SK-N-SH treated with all-trans-retinoic acid at 6 μM for 48 hours (cell line): ENCODE results near the gene CNTFR.

Source experiments
- ARNTL ChIP-seq: fragments of 450-650 bp; formaldehyde crosslinking; IDR thresholded peaks from 2 replicates; pipeline ENCODE4 v1.5.0; 2020; ENCODE audit warnings: low read depth, mild to moderate bottlenecking, moderate library complexity, borderline replicate concordance
- ISL1 ChIP-seq: fragments of 250-450 bp; sonication (Bioruptor Pico); IDR thresholded peaks from 2 replicates; pipeline ENCODE4 v2.1.2; 2022; ENCODE audit warnings: mild to moderate bottlenecking, moderate library complexity
- OSR1 ChIP-seq: fragments of 250-450 bp; sonication (Bioruptor Pico); IDR thresholded peaks from 2 replicates; pipeline ENCODE4 v1.8.0; 2022; ENCODE audit warnings: moderate library complexity, mild to moderate bottlenecking, inconsistent platforms
- RARB ChIP-seq: fragments of 250-450 bp; sonication (Bioruptor Pico); IDR thresholded peaks from 2 replicates; pipeline ENCODE4 v1.8.0; 2021; ENCODE audit warnings: mild to moderate bottlenecking, moderate library complexity
- ZC3H10 ChIP-seq: fragments of 250-450 bp; sonication (Bioruptor Pico); IDR thresholded peaks from 2 replicates; pipeline ENCODE4 v1.5.1; 2021; ENCODE audit warnings: mild to moderate bottlenecking, moderate library complexity
- ZFP3 ChIP-seq: fragments of 250-450 bp; sonication (Bioruptor Pico); IDR thresholded peaks from 2 replicates; pipeline ENCODE4 v1.5.0; 2020; ENCODE audit warnings: mild to moderate bottlenecking, moderate library complexity
- ZNF565 ChIP-seq: fragments of 450-650 bp; formaldehyde crosslinking; conservative IDR thresholded peaks from 2 replicates; pipeline ENCODE4 v1.5.0; 2020; ENCODE audit warnings: low read depth, mild to moderate bottlenecking, moderate library complexity
- TF ChIP-seq, protein P1 (sequence below): fragments of 250-450 bp; sonication (Bioruptor Pico); IDR thresholded peaks from 2 replicates; pipeline ENCODE4 v1.8.0; 2020; ENCODE audit warnings: mild to moderate bottlenecking, moderate library complexity, borderline replicate concordance
- TF ChIP-seq, protein P2 (sequence below): fragments of 250-450 bp; sonication (Bioruptor Pico); IDR thresholded peaks from 2 replicates; pipeline ENCODE4 v1.5.1; 2021; ENCODE audit warnings: mild to moderate bottlenecking, moderate library complexity
- TF ChIP-seq, protein P3 (sequence below): fragments of 250-450 bp; sonication (Bioruptor Pico); IDR thresholded peaks from 2 replicates; pipeline ENCODE4 v1.5.1; 2020; ENCODE audit warnings: low read depth, mild to moderate bottlenecking, moderate library complexity

DNA sequence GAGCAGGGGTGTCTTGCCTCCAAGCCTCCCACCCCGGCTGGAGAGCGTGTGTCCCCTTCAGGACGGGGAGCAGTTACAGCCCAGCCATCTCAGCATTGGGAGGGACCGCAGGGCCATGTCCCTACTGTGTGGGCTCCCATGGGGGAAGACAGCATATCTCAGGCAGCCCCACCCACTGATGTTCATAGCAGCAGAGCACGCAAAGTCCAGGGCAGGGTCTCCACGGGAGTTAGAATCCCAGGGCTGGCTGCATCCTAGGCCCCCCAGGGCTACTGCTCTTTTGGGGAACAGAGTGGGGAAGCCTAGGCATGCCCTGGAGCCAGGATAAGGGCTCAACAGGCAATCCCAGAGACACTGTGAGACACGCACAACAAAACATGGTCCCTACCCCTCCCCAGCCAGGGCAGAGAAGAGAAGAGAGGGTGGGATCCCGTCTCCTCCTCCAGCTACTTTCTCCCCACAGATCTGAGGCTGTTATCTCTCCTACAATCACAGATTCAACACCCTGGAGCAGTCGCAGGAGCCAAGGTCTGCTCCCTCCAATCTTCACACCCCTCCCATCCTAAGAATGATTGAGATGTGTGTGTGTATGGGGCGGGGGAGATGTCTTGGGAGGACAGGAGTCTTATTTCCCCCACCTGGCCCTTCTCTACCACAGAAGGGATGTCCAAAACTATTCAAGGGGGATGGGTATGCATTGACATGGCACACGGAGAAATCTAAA, 3.4 kb downstream of the CNTFR start:
- TF ChIP-seq, protein P1, sequence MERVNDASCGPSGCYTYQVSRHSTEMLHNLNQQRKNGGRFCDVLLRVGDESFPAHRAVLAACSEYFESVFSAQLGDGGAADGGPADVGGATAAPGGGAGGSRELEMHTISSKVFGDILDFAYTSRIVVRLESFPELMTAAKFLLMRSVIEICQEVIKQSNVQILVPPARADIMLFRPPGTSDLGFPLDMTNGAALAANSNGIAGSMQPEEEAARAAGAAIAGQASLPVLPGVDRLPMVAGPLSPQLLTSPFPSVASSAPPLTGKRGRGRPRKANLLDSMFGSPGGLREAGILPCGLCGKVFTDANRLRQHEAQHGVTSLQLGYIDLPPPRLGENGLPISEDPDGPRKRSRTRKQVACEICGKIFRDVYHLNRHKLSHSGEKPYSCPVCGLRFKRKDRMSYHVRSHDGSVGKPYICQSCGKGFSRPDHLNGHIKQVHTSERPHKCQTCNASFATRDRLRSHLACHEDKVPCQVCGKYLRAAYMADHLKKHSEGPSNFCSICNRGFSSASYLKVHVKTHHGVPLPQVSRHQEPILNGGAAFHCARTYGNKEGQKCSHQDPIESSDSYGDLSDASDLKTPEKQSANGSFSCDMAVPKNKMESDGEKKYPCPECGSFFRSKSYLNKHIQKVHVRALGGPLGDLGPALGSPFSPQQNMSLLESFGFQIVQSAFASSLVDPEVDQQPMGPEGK, result no peak
- no peak for TF ChIP-seq ZNF565 (CRISPR knock-in tag)
- no peak for TF ChIP-seq ISL1 (CRISPR knock-in tag)
- no peak for TF ChIP-seq ZC3H10 (CRISPR knock-in tag)
- TF ChIP-seq OSR1 (CRISPR knock-in tag), result no peak
- TF ChIP-seq, protein P2, sequence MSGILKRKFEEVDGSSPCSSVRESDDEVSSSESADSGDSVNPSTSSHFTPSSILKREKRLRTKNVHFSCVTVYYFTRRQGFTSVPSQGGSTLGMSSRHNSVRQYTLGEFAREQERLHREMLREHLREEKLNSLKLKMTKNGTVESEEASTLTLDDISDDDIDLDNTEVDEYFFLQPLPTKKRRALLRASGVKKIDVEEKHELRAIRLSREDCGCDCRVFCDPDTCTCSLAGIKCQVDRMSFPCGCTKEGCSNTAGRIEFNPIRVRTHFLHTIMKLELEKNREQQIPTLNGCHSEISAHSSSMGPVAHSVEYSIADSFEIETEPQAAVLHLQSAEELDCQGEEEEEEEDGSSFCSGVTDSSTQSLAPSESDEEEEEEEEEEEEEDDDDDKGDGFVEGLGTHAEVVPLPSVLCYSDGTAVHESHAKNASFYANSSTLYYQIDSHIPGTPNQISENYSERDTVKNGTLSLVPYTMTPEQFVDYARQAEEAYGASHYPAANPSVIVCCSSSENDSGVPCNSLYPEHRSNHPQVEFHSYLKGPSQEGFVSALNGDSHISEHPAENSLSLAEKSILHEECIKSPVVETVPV (CRISPR knock-in tag), result no peak
- no peak for TF ChIP-seq ZFP3
- TF ChIP-seq RARB, result no peak
- TF ChIP-seq, protein P3, sequence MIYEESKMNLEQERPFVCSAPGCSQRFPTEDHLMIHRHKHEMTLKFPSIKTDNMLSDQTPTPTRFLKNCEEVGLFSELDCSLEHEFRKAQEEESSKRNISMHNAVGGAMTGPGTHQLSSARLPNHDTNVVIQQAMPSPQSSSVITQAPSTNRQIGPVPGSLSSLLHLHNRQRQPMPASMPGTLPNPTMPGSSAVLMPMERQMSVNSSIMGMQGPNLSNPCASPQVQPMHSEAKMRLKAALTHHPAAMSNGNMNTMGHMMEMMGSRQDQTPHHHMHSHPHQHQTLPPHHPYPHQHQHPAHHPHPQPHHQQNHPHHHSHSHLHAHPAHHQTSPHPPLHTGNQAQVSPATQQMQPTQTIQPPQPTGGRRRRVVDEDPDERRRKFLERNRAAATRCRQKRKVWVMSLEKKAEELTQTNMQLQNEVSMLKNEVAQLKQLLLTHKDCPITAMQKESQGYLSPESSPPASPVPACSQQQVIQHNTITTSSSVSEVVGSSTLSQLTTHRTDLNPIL (CRISPR knock-in tag), result no peak
- no peak for TF ChIP-seq ARNTL
